Osteoblast (primary cell): ENCODE data around the gene STX8. TPM values are rescaled to one million over a fixed set of nuclear protein-coding genes. Genes with fewer than 3 reads are reported as not detected.
"Not testable (repeated sequence)": the region's sequence is repeated elsewhere in the genome, so short reads cannot be mapped to it uniquely, and the experiment has no call there.

Experiments used
- DNase-seq: peaks from one replicate; pipeline ENCODE4 v3.0.0; 2011; ENCODE audit warnings: low spot score, mixed read lengths; ENCODE audit not compliant: insufficient read length; ENCODE audit errors: missing footprints
- H2AFZ ChIP-seq: 2 replicates; pipeline ENCODE4 v1.6.0; 2011; ENCODE audit warnings: mild to moderate bottlenecking, low read length
- H3K27ac ChIP-seq: 2 replicates; pipeline ENCODE4 v1.5.1; 2011; ENCODE audit warnings: mild to moderate bottlenecking, low read depth, low read length, moderate library complexity
- H3K27me3 ChIP-seq: 2 replicates; pipeline ENCODE4 v1.6.0; 2012; ENCODE audit warnings: mild to moderate bottlenecking, control low read depth, inconsistent platforms, low read length, moderate library complexity; ENCODE audit not compliant: insufficient read depth
- H3K36me3 ChIP-seq: 2 replicates; pipeline ENCODE4 v1.5.1; 2011; ENCODE audit warnings: mild to moderate bottlenecking, low read length, control low read depth, moderate library complexity; ENCODE audit not compliant: insufficient read depth
- H3K4me1 ChIP-seq: 2 replicates; pipeline ENCODE4 v1.5.1; 2011; ENCODE audit warnings: mild to moderate bottlenecking, low read length, control low read depth, moderate library complexity; ENCODE audit not compliant: insufficient read depth
- H3K4me2 ChIP-seq: 2 replicates; pipeline ENCODE4 v1.6.0; 2011; ENCODE audit warnings: mild to moderate bottlenecking, low read length; ENCODE audit not compliant: insufficient read depth
- H3K4me3 ChIP-seq: fragments of 200-600 bp; sonication (generic); 3 replicates; pipeline ENCODE4 v1.5.1; 2012; ENCODE audit warnings: mild to moderate bottlenecking, low read length, inconsistent platforms; ENCODE audit not compliant: insufficient read depth
- H3K79me2 ChIP-seq: 2 replicates; pipeline ENCODE4 v1.6.0; 2012; ENCODE audit warnings: mild to moderate bottlenecking, low read length, control low read depth, inconsistent platforms; ENCODE audit not compliant: insufficient read depth
- H3K9me3 ChIP-seq: 2 replicates; pipeline ENCODE4 v1.5.1; 2011; ENCODE audit warnings: low read depth, low read length, control low read depth
- H4K20me1 ChIP-seq: 2 replicates; pipeline ENCODE4 v1.6.0; 2012; ENCODE audit warnings: mild to moderate bottlenecking, low read length, control low read depth; ENCODE audit not compliant: insufficient read depth
- total RNA-seq: library from RNA; depleted of rRNA; stranded (reverse); fragments of >200 nt; gene quantifications from 2 replicates; pipeline ENCODE4 v1.2.3, GENCODE V29; 2012
- TF ChIP-seq, protein P1 (sequence below): IDR thresholded peaks from 2 replicates; pipeline ENCODE4 v1.5.1; 2011; ENCODE audit warnings: mild to moderate bottlenecking, low read depth, low read length, moderate library complexity; ENCODE audit errors: extremely low read depth

Gene STX8
- total RNA-seq, 1 donor: 72.7 TPM

DNA sequence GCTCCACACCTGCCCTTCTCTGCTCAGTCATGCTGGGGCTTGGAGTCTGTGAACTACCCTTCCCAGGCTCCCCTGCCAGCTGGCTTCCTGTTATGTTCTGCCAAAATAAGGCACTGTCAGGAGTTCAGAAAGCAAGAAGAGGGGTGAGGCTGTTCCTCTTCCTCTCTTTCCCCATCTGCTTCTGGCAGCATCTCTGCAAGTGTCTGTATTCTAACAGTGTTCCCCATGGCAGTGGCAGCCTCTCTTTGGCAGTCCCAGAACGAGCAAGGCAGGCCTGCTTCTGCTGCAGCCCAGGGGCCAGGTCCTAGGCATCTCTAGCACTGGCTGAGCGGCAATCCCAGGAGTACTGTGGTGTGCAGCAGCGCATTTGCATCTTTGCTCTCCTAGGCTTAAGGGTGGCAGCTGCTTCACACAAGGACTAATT, 219.1 kb downstream of the STX8 start:
- TF ChIP-seq, protein P1, sequence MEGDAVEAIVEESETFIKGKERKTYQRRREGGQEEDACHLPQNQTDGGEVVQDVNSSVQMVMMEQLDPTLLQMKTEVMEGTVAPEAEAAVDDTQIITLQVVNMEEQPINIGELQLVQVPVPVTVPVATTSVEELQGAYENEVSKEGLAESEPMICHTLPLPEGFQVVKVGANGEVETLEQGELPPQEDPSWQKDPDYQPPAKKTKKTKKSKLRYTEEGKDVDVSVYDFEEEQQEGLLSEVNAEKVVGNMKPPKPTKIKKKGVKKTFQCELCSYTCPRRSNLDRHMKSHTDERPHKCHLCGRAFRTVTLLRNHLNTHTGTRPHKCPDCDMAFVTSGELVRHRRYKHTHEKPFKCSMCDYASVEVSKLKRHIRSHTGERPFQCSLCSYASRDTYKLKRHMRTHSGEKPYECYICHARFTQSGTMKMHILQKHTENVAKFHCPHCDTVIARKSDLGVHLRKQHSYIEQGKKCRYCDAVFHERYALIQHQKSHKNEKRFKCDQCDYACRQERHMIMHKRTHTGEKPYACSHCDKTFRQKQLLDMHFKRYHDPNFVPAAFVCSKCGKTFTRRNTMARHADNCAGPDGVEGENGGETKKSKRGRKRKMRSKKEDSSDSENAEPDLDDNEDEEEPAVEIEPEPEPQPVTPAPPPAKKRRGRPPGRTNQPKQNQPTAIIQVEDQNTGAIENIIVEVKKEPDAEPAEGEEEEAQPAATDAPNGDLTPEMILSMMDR: no peak
- H3K79me2 ChIP-seq: no peaks in the 10 kb centered on the region
- H3K27ac ChIP-seq: no peak overlapping the region
- peaks cover 8% of the 10 kb centered on the region for H3K4me1 ChIP-seq
- no peaks in the 10 kb centered on the region for H4K20me1 ChIP-seq
- no peaks in the 10 kb centered on the region for H3K36me3 ChIP-seq
- no peaks in the 10 kb centered on the region for H3K9me3 ChIP-seq
- H3K4me2 ChIP-seq: no peak overlapping the region
- no peak for DNase-seq
- H3K27me3 ChIP-seq: no peaks in the 10 kb centered on the region
- H2AFZ ChIP-seq: no peak overlapping the region
- no peak overlapping the region for H3K4me3 ChIP-seq

DNA sequence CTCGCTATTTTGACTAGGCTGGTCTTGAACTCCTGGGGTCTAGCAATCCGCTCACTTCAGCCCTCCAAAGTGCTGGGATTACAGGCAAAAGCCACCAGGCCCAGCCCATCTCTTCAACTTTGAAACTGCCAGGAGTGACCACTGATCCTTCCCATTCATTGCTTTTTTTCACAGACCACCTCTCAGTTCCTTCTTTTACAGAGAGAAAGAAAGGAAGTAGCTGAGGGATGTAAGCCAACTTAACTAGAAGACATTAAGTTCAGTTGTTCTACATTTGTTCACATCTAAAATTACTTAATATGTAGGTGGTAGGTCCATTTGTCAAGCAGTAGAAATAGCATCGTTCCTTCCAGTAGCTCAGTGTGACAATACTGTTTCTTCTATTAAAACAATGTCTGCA, 219.8 kb downstream of the STX8 start:
- Histone ChIP-seq H3K36me3 (no peaks in the 10 kb centered on the region), H3K27me3 (no peaks in the 10 kb centered on the region), H2AFZ (no peak overlapping the region), H4K20me1 (no peaks in the 10 kb centered on the region), H3K27ac (no peak overlapping the region), H3K4me1 (peaks cover 2% of the 10 kb centered on the region), H3K9me3 (no peaks in the 10 kb centered on the region), H3K79me2 (no peaks in the 10 kb centered on the region), H3K4me2 (no peak overlapping the region), H3K4me3 (no peak overlapping the region)
- no peak for DNase-seq
- TF ChIP-seq, protein P1: no peak

DNA sequence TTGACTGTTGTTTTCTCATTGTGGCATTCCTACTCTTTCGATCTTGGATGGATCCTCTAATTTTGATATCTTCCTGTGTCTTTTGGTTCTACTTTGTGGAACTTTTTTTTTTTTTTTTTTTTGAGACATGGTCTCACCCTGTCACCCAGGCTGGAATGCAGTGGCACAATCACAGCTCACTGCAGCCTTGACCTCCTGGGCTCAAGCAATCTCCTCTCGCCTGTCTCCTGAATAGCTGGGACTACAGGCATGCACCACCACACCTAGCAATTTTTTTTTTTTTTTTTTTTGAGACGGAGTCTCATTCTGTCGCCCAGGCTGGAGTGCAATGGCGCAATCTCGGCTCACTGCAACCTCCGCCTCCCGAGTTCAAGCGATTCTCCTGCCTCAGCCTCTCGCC, 220.4 kb downstream of the STX8 start:
- H3K4me1 ChIP-seq, H3K27ac ChIP-seq, H3K79me2 ChIP-seq, H3K4me3 ChIP-seq, H3K9me3 ChIP-seq, DNase-seq, H3K4me2 ChIP-seq, H3K27me3 ChIP-seq, H4K20me1 ChIP-seq, H2AFZ ChIP-seq, H3K36me3 ChIP-seq: not testable (repeated sequence)

DNA sequence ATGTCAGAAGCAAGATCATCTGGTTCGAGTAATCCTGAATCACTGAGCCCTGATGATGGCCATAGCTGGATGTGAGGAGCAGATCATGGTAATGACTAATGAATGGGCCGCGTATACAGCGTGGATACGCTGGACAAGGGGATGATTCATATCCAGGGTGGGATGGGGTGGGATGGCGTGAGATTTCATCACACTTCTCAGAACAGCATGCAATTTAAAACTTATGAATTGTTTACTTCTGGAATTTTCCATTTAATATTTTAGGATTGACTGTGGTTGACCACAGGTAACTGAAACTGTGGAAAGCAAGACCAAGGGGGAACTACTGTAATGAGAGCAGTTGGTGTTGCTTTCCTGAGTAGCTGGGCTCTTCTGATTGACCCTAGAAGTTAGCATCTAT, 225.5 kb downstream of the STX8 start:
- Histone ChIP-seq H3K9me3 (no peaks in the 10 kb centered on the region), H2AFZ (no peak overlapping the region), H3K79me2 (no peaks in the 10 kb centered on the region), H4K20me1 (no peaks in the 10 kb centered on the region), H3K4me2 (peak overlapping the region; percentile 39), H3K27me3 (no peaks in the 10 kb centered on the region), H3K27ac (peak overlapping the region; percentile 76), H3K4me3 (no peak overlapping the region), H3K4me1 (peaks cover 14% of the 10 kb centered on the region), H3K36me3 (no peaks in the 10 kb centered on the region)
- TF ChIP-seq, protein P1: no peak
- peak; percentile 90 for DNase-seq
